HCT116 (cell line): Measurements from ENCODE around the gene PTX4. TPM values are rescaled to one million over a fixed set of nuclear protein-coding genes. Genes with fewer than 3 reads are reported as not detected.

ENCODE experiments used
- ATAC-seq: fragments of 200-7000 bp; cut with Tn5 transposase; 2 replicates; pipeline ENCODE4 v1.9.1; 2020; ENCODE audit warnings: mild to moderate bottlenecking, moderate library complexity
- BruUV-seq: library from RNA; stranded (reverse); fragments of 400-500 nt; replicated peaks from 2 replicates; lab custom pipeline; 2021; lab: Mats Ljungman, UMichigan
- CTCF ChIA-PET: fragments of 300-600 bp; sonication (Branson Sonifier 250); formaldehyde crosslinking; loops from one replicate; lab custom pipeline; 2021; ENCODE audit warnings: antibody characterized with exemption; lab: Charles Lee
- POLR2A ChIA-PET: fragments of 300-600, 350-600 bp; sonication (Branson Sonifier 250); formaldehyde crosslinking; loops from one replicate; lab custom pipeline; 2021; ENCODE audit warnings: antibody characterized with exemption; lab: Charles Lee
- RAD21 ChIA-PET, 2 experiments: fragments of 300-600 bp; sonication (Branson Sonifier 250); formaldehyde crosslinking; loops; one replicate each; lab custom pipeline; 2023; ENCODE audit warnings: low total read pairs in 2 of 2; ENCODE audit not compliant: uncharacterized antibody in 2 of 2, unreplicated experiment in 2 of 2, low non-redundant PET in 1 of 2; lab: Charles Lee
- DNase-seq: peaks from one replicate; pipeline ENCODE4 v3.0.0-alpha.2; 2010; ENCODE audit warnings: low read depth, low spot score
- H2AFZ ChIP-seq: fragments of 200-600 bp; shearing (Covaris generic), sonication (generic); 2 replicates; pipeline ENCODE4 v1.6.1; 2017; ENCODE audit warnings: low read depth, mixed run types, mixed read lengths, antibody characterized with exemption, low read length; ENCODE audit not compliant: poor library complexity, severe bottlenecking
- H3K27ac ChIP-seq: 2 replicates; pipeline ENCODE4 v1.5.1; 2012; ENCODE audit warnings: low read depth, low read length
- H3K27me3 ChIP-seq: fragments of 200-600 bp; sonication (generic); 2 replicates; pipeline ENCODE4 v1.6.1; 2016; ENCODE audit warnings: mixed run types, low read length, mixed read lengths; ENCODE audit not compliant: insufficient read depth
- H3K36me3 ChIP-seq, 2 experiments: fragments of 200-500 bp in 1 of 2; fragments of 200-600 bp in 1 of 2; sonication (Bioruptor generic) in 1 of 2; sonication (generic) in 1 of 2; 2 replicates each; pipeline versions ENCODE4 v1.5.1 to v1.6.1; 2014 to 2016; ENCODE audit warnings: low read length in 2 of 2, inconsistent platforms in 1 of 2, mixed read lengths in 1 of 2, mixed run types in 1 of 2; ENCODE audit not compliant: insufficient read depth in 2 of 2, control insufficient read depth in 1 of 2
- H3K4me1 ChIP-seq, 2 experiments: fragments of 200-600 bp in 1 of 2; sonication (generic) in 1 of 2; 2 replicates each; pipeline versions ENCODE4 v1.5.1 to v1.6.1; 2012 to 2017; ENCODE audit warnings: low read length in 2 of 2, inconsistent platforms in 1 of 2, mild to moderate bottlenecking in 1 of 2, mixed read lengths in 1 of 2, mixed run types in 1 of 2, moderate library complexity in 1 of 2; ENCODE audit not compliant: insufficient read depth in 2 of 2, control insufficient read depth in 1 of 2
- H3K4me2 ChIP-seq: fragments of 200-600 bp; sonication (generic); 2 replicates; pipeline ENCODE4 v1.6.1; 2017; ENCODE audit warnings: mixed run types, low read length, mixed read lengths
- H3K4me3 ChIP-seq, 2 experiments: fragments of 200-600 bp in 1 of 2; sonication (generic) in 1 of 2; replicated peaks in 1 of 2; 2 replicates each; pipeline ENCODE4 v1.5.1; 2011 to 2016; ENCODE audit warnings: low read length in 2 of 2, control low read depth in 1 of 2, low read depth in 1 of 2, mild to moderate bottlenecking in 1 of 2, mixed read lengths in 1 of 2, mixed run types in 1 of 2
- H3K79me2 ChIP-seq: fragments of 200-600 bp; sonication (generic); 2 replicates; pipeline ENCODE4 v1.6.1; 2017; ENCODE audit warnings: mild to moderate bottlenecking, mixed run types, low read length, moderate library complexity, mixed read lengths; ENCODE audit not compliant: insufficient read depth
- H3K9ac ChIP-seq: fragments of 200-600 bp; sonication (generic); 2 replicates; pipeline ENCODE4 v1.6.1; 2016; ENCODE audit warnings: low read length, mixed read lengths
- H3K9me2 ChIP-seq: fragments of 200-600 bp; sonication (generic), shearing (Covaris generic); 2 replicates; pipeline ENCODE4 v1.6.1; 2017; ENCODE audit warnings: mixed run types, mild to moderate bottlenecking, moderate library complexity; ENCODE audit not compliant: insufficient read depth
- H3K9me3 ChIP-seq, 2 experiments: fragments of 200-500 bp in 1 of 2; fragments of 200-600 bp in 1 of 2; sonication (Bioruptor generic) in 1 of 2; sonication (generic) in 1 of 2; 2 replicates each; pipeline ENCODE4 v1.6.1; 2014 to 2017; ENCODE audit warnings: low read length in 2 of 2, mixed read lengths in 2 of 2, inconsistent platforms in 1 of 2, low read depth in 1 of 2, mild to moderate bottlenecking in 1 of 2, mixed run types in 1 of 2, moderate library complexity in 1 of 2; ENCODE audit not compliant: control insufficient read depth in 1 of 2, insufficient read depth in 1 of 2
- H4K20me1 ChIP-seq: fragments of 200-600 bp; sonication (generic), shearing (Covaris generic); 2 replicates; pipeline ENCODE4 v1.6.1; 2017; ENCODE audit warnings: mixed run types, mild to moderate bottlenecking, moderate library complexity; ENCODE audit not compliant: insufficient read depth
- CBX3 ChIP-seq: IDR thresholded peaks from 2 replicates; pipeline ENCODE4 v1.6.1; 2012; ENCODE audit warnings: low read depth
- CEBPB ChIP-seq: IDR thresholded peaks from 2 replicates; pipeline ENCODE4 v1.6.1; 2012; ENCODE audit warnings: low read depth
- EZH2 ChIP-seq: fragments of 200-600 bp; sonication (generic); IDR thresholded peaks from 2 replicates; pipeline ENCODE4 v1.6.1; 2017; ENCODE audit warnings: antibody characterized with exemption, mixed run types
- EZH2phosphoT487 ChIP-seq: fragments of 200-600 bp; IDR thresholded peaks from 2 replicates; pipeline ENCODE4 v1.6.1; 2018; ENCODE audit warnings: antibody characterized with exemption, borderline replicate concordance
- FOSL1 ChIP-seq: IDR thresholded peaks from 2 replicates; pipeline ENCODE4 v1.6.1; 2012; ENCODE audit warnings: low read depth
- POLR2AphosphoS5 ChIP-seq: IDR thresholded peaks from 2 replicates; pipeline ENCODE4 v1.6.1; 2011; ENCODE audit warnings: mild to moderate bottlenecking, low read depth, low read length, moderate library complexity
- RAD21 ChIP-seq: IDR thresholded peaks from 2 replicates; pipeline ENCODE4 v1.6.1; 2012; ENCODE audit warnings: low read depth, mild to moderate bottlenecking
- SIN3A ChIP-seq: IDR thresholded peaks from 2 replicates; pipeline ENCODE4 v1.6.1; 2012; ENCODE audit warnings: low read depth
- SP1 ChIP-seq: IDR thresholded peaks from 2 replicates; pipeline ENCODE4 v1.6.1; 2012; ENCODE audit warnings: low read depth
- TCF7L2 ChIP-seq: IDR thresholded peaks from 2 replicates; pipeline ENCODE4 v1.7.0; 2011; ENCODE audit warnings: borderline replicate concordance, inconsistent platforms; ENCODE audit not compliant: insufficient read depth, insufficient read length; ENCODE audit errors: extremely low read depth
- YY1 ChIP-seq: IDR thresholded peaks from 2 replicates; pipeline ENCODE4 v1.6.1; 2011; ENCODE audit warnings: low read length, low read depth, moderate library complexity, mild to moderate bottlenecking; ENCODE audit not compliant: insufficient replicate concordance; ENCODE audit errors: extremely low read depth
- ZFX ChIP-seq: fragments of 450-650 bp; IDR thresholded peaks from 2 replicates; pipeline ENCODE4 v1.6.1; 2017
- ZNF274 ChIP-seq: fragments of 200-500 bp; sonication (Bioruptor generic); IDR thresholded peaks from 2 replicates; pipeline ENCODE4 v1.6.1; 2014; ENCODE audit warnings: mild to moderate bottlenecking, low read depth, low read length, inconsistent platforms
- intact Hi-C: fragments of 100-400 bp; cut with micrococcal nuclease; formaldehyde crosslinking; loops from 2 replicates; pipeline ENCODE4 v1.10.0; 2022
- total RNA-seq: library from RNA; stranded (reverse); gene quantifications from one replicate; pipeline ENCODE4 v1.2.1, GENCODE V29; 2021; ENCODE audit not compliant: unreplicated experiment
- TF ChIP-seq, protein P1 (sequence below): IDR thresholded peaks from 2 replicates; pipeline ENCODE4 v1.6.1; 2012
- TF ChIP-seq, protein P2 (sequence below): IDR thresholded peaks from 2 replicates; pipeline ENCODE4 v1.6.1; 2012; ENCODE audit warnings: low read depth

Gene PTX4
- total RNA-seq, 1 experiment from 2014 or later, result not detected

DNA sequence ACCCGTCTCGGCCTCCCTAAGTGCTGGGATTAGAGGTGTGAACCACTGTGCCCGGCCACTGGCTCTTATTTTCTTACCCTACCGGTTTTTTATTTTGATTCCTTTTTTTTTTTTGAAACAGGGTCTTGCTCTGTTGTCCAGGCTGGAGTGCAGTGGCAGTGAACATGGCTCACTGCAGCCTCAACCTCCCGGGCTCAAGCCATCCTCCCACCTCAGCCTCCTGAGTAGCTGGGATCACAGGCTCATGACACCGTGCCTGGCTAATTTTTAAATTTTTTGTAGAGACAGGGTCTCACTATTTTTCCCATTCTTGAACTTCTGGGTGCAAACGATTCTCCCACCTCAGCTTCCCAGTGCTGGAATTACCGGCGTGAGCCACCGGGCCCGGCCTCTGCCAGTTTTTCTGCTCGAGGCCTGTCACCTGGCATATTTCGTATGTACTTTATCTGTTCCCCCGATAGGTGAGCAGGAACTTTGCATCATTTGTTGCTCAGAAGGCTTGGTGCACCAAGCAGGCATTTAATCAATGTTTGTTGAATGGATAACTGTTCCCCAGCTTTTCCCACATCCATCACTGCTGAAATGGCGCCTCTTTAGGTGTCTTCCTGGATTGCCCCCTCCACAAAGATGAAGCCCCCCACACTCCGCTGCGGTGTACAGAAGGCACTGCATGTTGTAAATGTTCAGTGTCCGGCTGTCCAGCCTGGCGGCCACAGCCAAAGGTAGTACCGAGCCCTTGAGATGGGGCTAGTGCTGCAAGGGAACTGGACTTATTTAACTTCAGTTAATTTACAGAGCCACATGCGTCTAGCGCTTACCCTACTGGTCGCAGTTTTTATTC, 3.6 kb upstream of the PTX4 start:
- Histone ChIP-seq H3K9me3 (no peaks in the 10 kb centered on the region), H3K4me3 (peak overlapping the region; percentile 35 to 91), H3K27ac (peak overlapping the region; percentile 45), H3K9me2 (no peaks in the 10 kb centered on the region), H3K79me2 (peaks cover 38% of the 10 kb centered on the region), H3K36me3 (peaks cover 0 to 19% of the 10 kb centered on the region in 2 experiments; a peak in 3 of 4 replicates), H3K4me1 (peaks cover 10 to 17% of the 10 kb centered on the region in 2 experiments), H2AFZ (peak overlapping the region; percentile 90), H3K9ac (peak overlapping the region; percentile 96), H3K27me3 (no peaks in the 10 kb centered on the region), H4K20me1 (no peaks in the 10 kb centered on the region), H3K4me2 (peak overlapping the region; percentile 95)
- TF ChIP-seq CEBPB (no peak), EZH2phosphoT487 (no peak), ZFX (no peak), YY1 (no peak), RAD21 (no peak), SIN3A (no peak; the same call in 1 of the 2 replicates), ZNF274 (no peak), FOSL1 (no peak)
- TF ChIP-seq, protein P1, sequence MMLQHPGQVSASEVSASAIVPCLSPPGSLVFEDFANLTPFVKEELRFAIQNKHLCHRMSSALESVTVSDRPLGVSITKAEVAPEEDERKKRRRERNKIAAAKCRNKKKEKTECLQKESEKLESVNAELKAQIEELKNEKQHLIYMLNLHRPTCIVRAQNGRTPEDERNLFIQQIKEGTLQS, result no peak
- intact Hi-C loops, result no loop called here
- RAD21 ChIA-PET, result no interaction called here
- POLR2A ChIA-PET, result no interaction called here
- TSS peak; percentile 96 for BruUV-seq
- DNase-seq (no peak), ATAC-seq (no peak)
- CTCF ChIA-PET, result no interaction called here

DNA sequence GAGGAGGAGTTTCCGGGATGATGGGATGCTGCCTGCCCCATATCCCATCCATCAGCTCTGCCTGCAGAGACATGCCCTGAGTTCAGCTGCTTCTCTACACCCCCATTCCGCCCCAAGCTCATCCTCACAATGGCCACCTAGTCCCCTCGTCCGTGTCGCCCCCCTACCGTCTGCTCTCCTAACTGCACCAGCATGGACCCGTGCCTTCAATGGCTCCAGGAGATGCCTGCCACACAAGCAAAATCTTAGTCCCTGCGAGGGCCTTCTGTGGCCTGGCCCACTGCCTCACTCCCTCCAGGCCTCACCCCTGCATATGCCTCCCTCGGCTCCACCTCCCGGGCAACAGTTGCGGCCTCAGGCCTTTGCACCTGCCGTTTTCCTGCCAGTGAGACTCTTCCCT, 2.6 kb upstream of the PTX4 start:
- no peak overlapping the region for H2AFZ ChIP-seq
- RAD21 ChIA-PET, result no interaction called here

More for the DNA sequence above, 2.6 kb upstream of the PTX4 start:
- CTCF ChIA-PET, result no interaction called here
- Histone ChIP-seq H3K79me2 (peaks cover 31% of the 10 kb centered on the region), H3K9ac (no peak overlapping the region), H3K36me3 (peaks cover 0 to 10% of the 10 kb centered on the region in 2 experiments; a peak in 3 of 4 replicates)
- intact Hi-C loops, result no loop called here
- POLR2A ChIA-PET, result no interaction called here
- TF ChIP-seq TCF7L2, result no peak
- TF ChIP-seq POLR2AphosphoS5, result no peak
- TF ChIP-seq CEBPB, result no peak
- no peak for TF ChIP-seq FOSL1
- TF ChIP-seq SP1, result no peak
- TF ChIP-seq EZH2, result no peak
- no peak for TF ChIP-seq ZNF274
- TF ChIP-seq, protein P2, sequence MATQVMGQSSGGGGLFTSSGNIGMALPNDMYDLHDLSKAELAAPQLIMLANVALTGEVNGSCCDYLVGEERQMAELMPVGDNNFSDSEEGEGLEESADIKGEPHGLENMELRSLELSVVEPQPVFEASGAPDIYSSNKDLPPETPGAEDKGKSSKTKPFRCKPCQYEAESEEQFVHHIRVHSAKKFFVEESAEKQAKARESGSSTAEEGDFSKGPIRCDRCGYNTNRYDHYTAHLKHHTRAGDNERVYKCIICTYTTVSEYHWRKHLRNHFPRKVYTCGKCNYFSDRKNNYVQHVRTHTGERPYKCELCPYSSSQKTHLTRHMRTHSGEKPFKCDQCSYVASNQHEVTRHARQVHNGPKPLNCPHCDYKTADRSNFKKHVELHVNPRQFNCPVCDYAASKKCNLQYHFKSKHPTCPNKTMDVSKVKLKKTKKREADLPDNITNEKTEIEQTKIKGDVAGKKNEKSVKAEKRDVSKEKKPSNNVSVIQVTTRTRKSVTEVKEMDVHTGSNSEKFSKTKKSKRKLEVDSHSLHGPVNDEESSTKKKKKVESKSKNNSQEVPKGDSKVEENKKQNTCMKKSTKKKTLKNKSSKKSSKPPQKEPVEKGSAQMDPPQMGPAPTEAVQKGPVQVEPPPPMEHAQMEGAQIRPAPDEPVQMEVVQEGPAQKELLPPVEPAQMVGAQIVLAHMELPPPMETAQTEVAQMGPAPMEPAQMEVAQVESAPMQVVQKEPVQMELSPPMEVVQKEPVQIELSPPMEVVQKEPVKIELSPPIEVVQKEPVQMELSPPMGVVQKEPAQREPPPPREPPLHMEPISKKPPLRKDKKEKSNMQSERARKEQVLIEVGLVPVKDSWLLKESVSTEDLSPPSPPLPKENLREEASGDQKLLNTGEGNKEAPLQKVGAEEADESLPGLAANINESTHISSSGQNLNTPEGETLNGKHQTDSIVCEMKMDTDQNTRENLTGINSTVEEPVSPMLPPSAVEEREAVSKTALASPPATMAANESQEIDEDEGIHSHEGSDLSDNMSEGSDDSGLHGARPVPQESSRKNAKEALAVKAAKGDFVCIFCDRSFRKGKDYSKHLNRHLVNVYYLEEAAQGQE, result no peak
- no peak for TF ChIP-seq RAD21
- TF ChIP-seq CBX3, result no peak
- TF ChIP-seq, all 23 proteins: peak for 0
- Histone ChIP-seq H4K20me1 (no peaks in the 10 kb centered on the region), H3K9me2 (no peaks in the 10 kb centered on the region), H3K27ac (no peak overlapping the region), H3K4me1 (peaks cover 10 to 17% of the 10 kb centered on the region in 2 experiments), H3K4me2 (no peak overlapping the region), H3K4me3 (no peak overlapping the region), H3K27me3 (no peaks in the 10 kb centered on the region), H3K9me3 (no peaks in the 10 kb centered on the region)
- DNase-seq, result no peak
- no peak for ATAC-seq
- no TSS peak for BruUV-seq
